RWPE2 (cell line): ENCODE results near the gene PNLDC1.

Source experiments
- ATAC-seq: fragments of 200-7000 bp; cut with Tn5 transposase; 3 replicates; pipeline ENCODE4 v1.9.1; 2021; ENCODE audit warnings: low read depth
- DNase-seq: peaks from one replicate; pipeline ENCODE4 v3.0.0-alpha.2; 2020; ENCODE audit warnings: low spot score
- H3K27ac ChIP-seq: fragments of 450-650 bp; 2 replicates; pipeline ENCODE4 v1.5.1; 2017; ENCODE audit warnings: mild to moderate bottlenecking; ENCODE audit not compliant: poor library complexity, severe bottlenecking
- H3K27me3 ChIP-seq: fragments of 250-450 bp; sonication (Bioruptor Pico); 2 replicates; pipeline ENCODE4 v1.5.1; 2021; ENCODE audit warnings: mild to moderate bottlenecking, moderate library complexity; ENCODE audit not compliant: insufficient read depth, poor library complexity, severe bottlenecking
- H3K36me3 ChIP-seq: fragments of 250-450 bp; sonication (Bioruptor Pico); 2 replicates; pipeline ENCODE4 v1.5.1; 2020; ENCODE audit warnings: low read depth, mild to moderate bottlenecking, moderate library complexity
- H3K4me1 ChIP-seq: fragments of 250-450 bp; sonication (Bioruptor Pico); 2 replicates; pipeline ENCODE4 v1.5.1; 2021; ENCODE audit warnings: mild to moderate bottlenecking, moderate library complexity; ENCODE audit not compliant: insufficient read depth, poor library complexity, severe bottlenecking
- H3K4me3 ChIP-seq: fragments of 250-450 bp; sonication (Bioruptor Pico); 2 replicates; pipeline ENCODE4 v1.5.1; 2021; ENCODE audit warnings: mild to moderate bottlenecking, moderate library complexity; ENCODE audit not compliant: severe bottlenecking
- H3K9me3 ChIP-seq: fragments of 250-450 bp; sonication (Bioruptor Pico); 2 replicates; pipeline ENCODE4 v1.5.1; 2021; ENCODE audit warnings: mild to moderate bottlenecking, moderate library complexity; ENCODE audit not compliant: severe bottlenecking
- TF ChIP-seq, protein P1 (sequence below): fragments of 450-650 bp; IDR thresholded peaks from one replicate; pipeline ENCODE4 v1.5.1; 2017; ENCODE audit warnings: mild to moderate bottlenecking, moderate library complexity; ENCODE audit not compliant: poor library complexity, severe bottlenecking

Gene PNLDC1

DNA sequence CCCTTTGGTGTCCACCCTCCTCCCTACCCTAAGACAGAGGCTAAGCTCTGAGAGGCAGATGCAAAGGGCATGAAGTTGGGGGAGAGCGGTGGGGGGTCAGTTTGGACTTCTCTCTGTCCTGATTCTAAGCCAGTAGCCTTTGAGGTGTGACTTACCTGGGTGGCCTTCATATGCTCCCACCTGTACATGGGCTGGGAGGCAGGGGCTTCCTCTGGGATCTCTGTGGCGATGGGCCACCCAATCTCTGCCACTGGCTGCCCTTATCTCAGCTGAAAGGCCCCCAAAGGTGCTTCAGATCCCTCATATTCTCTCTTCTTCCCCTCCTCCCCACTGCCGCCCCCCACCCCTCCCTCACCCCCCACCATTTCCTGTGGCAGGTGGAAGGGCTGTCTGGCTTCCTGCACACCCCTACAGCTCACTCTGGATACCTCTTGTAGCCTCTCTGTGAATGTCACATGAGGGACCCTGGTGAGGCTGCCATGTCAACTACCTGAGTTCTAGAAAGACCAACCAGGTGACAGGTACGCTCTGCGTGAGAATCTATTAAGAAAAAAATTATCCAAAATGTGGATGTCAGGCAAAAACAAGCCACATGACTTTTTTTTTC is 34.0 kb downstream of the PNLDC1 start:
- H3K27me3 ChIP-seq: no peaks in the 10 kb centered on the region
- no peak overlapping the region for H3K4me3 ChIP-seq
- TF ChIP-seq, protein P1, sequence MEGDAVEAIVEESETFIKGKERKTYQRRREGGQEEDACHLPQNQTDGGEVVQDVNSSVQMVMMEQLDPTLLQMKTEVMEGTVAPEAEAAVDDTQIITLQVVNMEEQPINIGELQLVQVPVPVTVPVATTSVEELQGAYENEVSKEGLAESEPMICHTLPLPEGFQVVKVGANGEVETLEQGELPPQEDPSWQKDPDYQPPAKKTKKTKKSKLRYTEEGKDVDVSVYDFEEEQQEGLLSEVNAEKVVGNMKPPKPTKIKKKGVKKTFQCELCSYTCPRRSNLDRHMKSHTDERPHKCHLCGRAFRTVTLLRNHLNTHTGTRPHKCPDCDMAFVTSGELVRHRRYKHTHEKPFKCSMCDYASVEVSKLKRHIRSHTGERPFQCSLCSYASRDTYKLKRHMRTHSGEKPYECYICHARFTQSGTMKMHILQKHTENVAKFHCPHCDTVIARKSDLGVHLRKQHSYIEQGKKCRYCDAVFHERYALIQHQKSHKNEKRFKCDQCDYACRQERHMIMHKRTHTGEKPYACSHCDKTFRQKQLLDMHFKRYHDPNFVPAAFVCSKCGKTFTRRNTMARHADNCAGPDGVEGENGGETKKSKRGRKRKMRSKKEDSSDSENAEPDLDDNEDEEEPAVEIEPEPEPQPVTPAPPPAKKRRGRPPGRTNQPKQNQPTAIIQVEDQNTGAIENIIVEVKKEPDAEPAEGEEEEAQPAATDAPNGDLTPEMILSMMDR: no peak
- H3K36me3 ChIP-seq: no peaks in the 10 kb centered on the region
- no peak overlapping the region for H3K27ac ChIP-seq
- DNase-seq: no peak
- no peaks in the 10 kb centered on the region for H3K9me3 ChIP-seq
- H3K4me1 ChIP-seq: peaks cover 5% of the 10 kb centered on the region
- no peak for ATAC-seq

DNA sequence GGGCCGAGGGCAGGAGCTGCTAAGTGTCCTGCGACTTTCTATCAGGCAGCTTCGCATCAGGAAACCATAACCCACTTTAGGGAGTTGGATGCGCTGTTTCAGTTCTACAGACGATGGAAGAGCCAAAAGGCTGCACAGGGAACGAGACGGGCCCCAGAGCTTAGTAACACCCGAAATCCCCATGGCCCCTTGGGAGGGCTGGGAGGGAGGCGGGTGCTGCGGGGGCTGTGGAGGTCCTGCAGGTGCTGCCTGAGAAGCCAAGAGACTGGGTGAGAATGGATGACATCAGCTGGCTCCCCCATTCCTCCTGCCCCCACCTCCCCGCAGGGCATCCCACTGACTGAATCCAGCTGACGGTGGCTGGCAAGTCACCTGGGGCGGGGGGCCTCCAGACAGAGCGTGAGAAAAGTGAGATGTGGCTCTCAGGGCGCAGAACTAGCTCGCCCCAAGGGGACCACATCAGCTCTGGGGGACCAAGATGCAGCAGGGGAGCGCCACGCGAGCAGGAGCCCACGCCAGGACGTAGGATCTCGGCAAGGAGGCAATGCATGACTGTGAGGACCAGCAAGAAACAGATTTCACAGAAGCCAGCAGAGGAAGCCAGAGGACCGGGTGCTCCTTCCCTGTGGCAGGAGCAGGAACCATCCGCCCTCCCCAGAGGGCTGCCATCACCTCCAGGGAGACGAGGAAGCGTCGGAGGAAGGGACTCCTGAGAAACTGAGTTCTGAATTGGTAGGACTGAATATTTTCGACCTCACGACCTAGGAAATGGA is 36.8 kb downstream of the PNLDC1 start:
- H3K27ac ChIP-seq: no peak overlapping the region
- no peaks in the 10 kb centered on the region for H3K4me1 ChIP-seq
- ATAC-seq (no peak), DNase-seq (no peak)
- H3K27me3 ChIP-seq: no peaks in the 10 kb centered on the region
- no peaks in the 10 kb centered on the region for H3K36me3 ChIP-seq
- H3K4me3 ChIP-seq: no peak overlapping the region
- no peaks in the 10 kb centered on the region for H3K9me3 ChIP-seq
- TF ChIP-seq, protein P1: no peak

DNA sequence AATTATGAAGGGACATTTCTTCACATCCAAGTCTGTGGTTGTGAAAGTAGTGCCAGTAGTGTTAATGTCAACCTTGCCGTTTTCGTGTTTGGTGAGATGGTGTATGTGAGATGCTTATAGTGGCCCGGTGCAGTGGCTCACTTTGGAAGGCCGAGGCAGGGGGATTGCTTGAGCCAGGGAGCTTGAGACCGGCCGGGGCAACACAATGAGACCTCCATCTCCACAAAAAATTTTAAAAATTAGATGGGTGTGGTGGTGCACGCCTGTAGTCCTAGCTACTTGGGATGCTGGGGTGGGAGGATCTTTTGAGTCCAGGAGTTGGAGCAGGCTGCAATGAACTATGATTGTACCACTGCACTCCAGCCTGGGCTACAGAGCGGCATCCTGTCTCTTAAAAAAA is 37.4 kb downstream of the PNLDC1 start:
- Histone ChIP-seq H3K9me3 (no peaks in the 10 kb centered on the region), H3K4me1 (no peaks in the 10 kb centered on the region), H3K36me3 (no peaks in the 10 kb centered on the region), H3K27me3 (no peaks in the 10 kb centered on the region), H3K27ac (no peak overlapping the region), H3K4me3 (no peak overlapping the region)
- DNase-seq (no peak), ATAC-seq (no peak)
- TF ChIP-seq, protein P1: no peak

DNA sequence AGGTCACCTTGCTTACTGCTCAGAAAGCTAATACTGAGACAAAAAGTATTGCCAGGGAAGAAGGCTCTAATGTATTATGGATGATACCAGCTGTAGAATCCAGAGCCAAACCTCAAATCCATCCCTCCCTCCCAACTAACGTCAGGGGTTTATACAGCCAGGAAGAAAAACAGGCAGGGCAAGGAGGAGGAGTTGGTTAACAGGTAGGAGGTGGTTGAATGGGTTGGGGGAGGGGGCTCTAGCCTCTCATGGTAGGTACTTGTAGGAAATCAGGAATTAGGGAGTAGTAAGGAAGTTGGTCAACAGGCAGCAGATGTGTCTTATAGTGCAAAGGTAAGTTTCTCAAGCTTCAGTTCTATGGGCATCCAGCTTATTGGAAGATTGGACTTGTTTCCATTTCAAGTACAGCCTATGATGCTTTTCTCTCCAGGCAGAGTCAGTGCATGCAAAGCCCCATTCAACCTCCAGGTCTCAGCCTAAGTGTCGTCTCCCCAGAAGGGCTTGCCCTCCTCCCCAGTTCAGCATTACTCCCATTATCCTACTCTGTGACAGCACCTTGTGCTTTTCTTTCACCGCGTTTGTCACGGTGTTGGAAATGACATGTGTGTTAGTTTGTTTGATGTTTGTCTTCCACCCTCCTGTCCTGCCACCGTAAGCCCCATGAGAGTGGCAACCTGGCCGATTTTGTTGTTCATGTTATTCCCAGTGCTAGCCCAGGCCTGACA is 38.1 kb downstream of the PNLDC1 start:
- H3K36me3 ChIP-seq: no peaks in the 10 kb centered on the region
- no peak overlapping the region for H3K4me3 ChIP-seq
- H3K27ac ChIP-seq: no peak overlapping the region
- no peaks in the 10 kb centered on the region for H3K27me3 ChIP-seq
- no peak for ATAC-seq
- no peak for DNase-seq
- TF ChIP-seq, protein P1: no peak
- no peaks in the 10 kb centered on the region for H3K4me1 ChIP-seq
- H3K9me3 ChIP-seq: no peaks in the 10 kb centered on the region
